Measurements from ENCODE around the gene CYB5R3.
"Not testable (repeated sequence)": the region's sequence is repeated elsewhere in the genome, so short reads cannot be mapped to it uniquely, and the experiment has no call there.

CYB5R3 gene

GRCh38 chr22:42677936-42678335 lies 28.7 kb upstream of the CYB5R3 start:
- not testable (repeated sequence) for FAIRE-seq

GRCh38 chr22:42676059-42676607 lies 26.9 kb upstream of the CYB5R3 start:
- no peak for FAIRE-seq

GRCh38 chr22:42673898-42674401 lies 24.8 kb upstream of the CYB5R3 start:
- no peak for FAIRE-seq

- FAIRE-seq, result not testable (repeated sequence)
These were observed 23.9 kb upstream of the CYB5R3 start for GRCh38 chr22:42673071-42673470.

GRCh38 chr22:42670921-42671709 lies 21.9 kb upstream of the CYB5R3 start:
- no peak for FAIRE-seq

- no peak for FAIRE-seq
These were observed 20.9 kb upstream of the CYB5R3 start for GRCh38 chr22:42670046-42670445.

GRCh38 chr22:42666393-42666792 lies 17.2 kb upstream of the CYB5R3 start:
- not testable (repeated sequence) for FAIRE-seq

GRCh38 chr22:42664976-42665831 lies 16.0 kb upstream of the CYB5R3 start:
- no peak for FAIRE-seq

GRCh38 chr22:42661985-42662831 lies 13.0 kb upstream of the CYB5R3 start:
- no peak for FAIRE-seq

- no peak for FAIRE-seq
These were observed 7.4 kb upstream of the CYB5R3 start for GRCh38 chr22:42656578-42656977.

GRCh38 chr22:42655693-42656092 lies 6.5 kb upstream of the CYB5R3 start:
- no peak for FAIRE-seq

GRCh38 chr22:42654436-42655073 lies 5.4 kb upstream of the CYB5R3 start:
- no peak for FAIRE-seq

- FAIRE-seq, result no peak
These were observed 4.8 kb upstream of the CYB5R3 start for GRCh38 chr22:42653999-42654398.

GRCh38 chr22:42651134-42651533 lies 1.9 kb upstream of the CYB5R3 start:
- FAIRE-seq, result no peak

GRCh38 chr22:42648368-42649245 lies 585 bp downstream of the CYB5R3 start:
- FAIRE-seq, result no peak

- no peak for FAIRE-seq
These were observed 1.2 kb downstream of the CYB5R3 start for GRCh38 chr22:42648017-42648367.

- no peak for FAIRE-seq
These were observed 2.3 kb downstream of the CYB5R3 start for GRCh38 chr22:42646569-42647525.

GRCh38 chr22:42645938-42646568 lies 3.1 kb downstream of the CYB5R3 start:
- no peak for FAIRE-seq

GRCh38 chr22:42645341-42645937 lies 3.8 kb downstream of the CYB5R3 start:
- FAIRE-seq, result no peak

Data from TTC549 (cell line).